ENCODE measurements around the gene TAF1C. TPM values are rescaled to one million over a fixed set of nuclear protein-coding genes. Genes with fewer than 3 reads are reported as not detected.

The TAF1C gene
- total RNA-seq, 1 experiment from 2014 or later: 89.7 TPM

GRCh38 chr16:84233748-84234147 lies 46.9 kb upstream of the TAF1C start (continued):
- TF ChIP-seq AFF4 (CRISPR knock-in tag; IDR thresholded peaks at IDR 0.05; ENCODE audit: borderline replicate concordance): no peak

- POLR2A ChIA-PET: no interaction called here
- H3K4me1 Mint-ChIP-seq: peaks cover 7% of the 10 kb centered on the region
- H3K27me3 Mint-ChIP-seq (ENCODE audit: low read depth): no peaks in the 10 kb centered on the region; the same call in 1 of the 2 replicates
Measured at GRCh38 chr16:84232969-84233368, 46.1 kb upstream of the TAF1C start.

More at GRCh38 chr16:84232969-84233368, 46.1 kb upstream of the TAF1C start:
- H3K4me3 Mint-ChIP-seq: no peak overlapping the region
- CTCF ChIA-PET: interaction anchor here (0.9 to 1.5 kb wide), 2 partner anchors 75 to 76 kb away, joined by 4 to 5 read pairs; no protein-coding TSS in a partner anchor
- no peak for ATAC-seq
- no peak overlapping the region for H3K27ac Mint-ChIP-seq
- DNase-seq (ENCODE audit: low spot score): no peak
- TF ChIP-seq E2F1 (CRISPR knock-in tag; IDR thresholded peaks at IDR 0.05) (no peak), ARID4B (CRISPR knock-in tag; IDR thresholded peaks at IDR 0.05; ENCODE audit: borderline replicate concordance) (no peak), ZNF423 (CRISPR knock-in tag; IDR thresholded peaks at IDR 0.05) (no peak), ATF6 (CRISPR knock-in tag; IDR thresholded peaks at IDR 0.05) (no peak), NFATC4 (CRISPR knock-in tag; IDR thresholded peaks at IDR 0.05) (no peak), ZNF121 (CRISPR knock-in tag; IDR thresholded peaks at IDR 0.05) (no peak), ZNF219 (CRISPR knock-in tag; IDR thresholded peaks at IDR 0.05; ENCODE audit: borderline replicate concordance) (no peak), GTF2I (CRISPR knock-in tag; conservative IDR thresholded peaks at IDR 0.05) (no peak), ZNF512 (CRISPR knock-in tag; IDR thresholded peaks at IDR 0.05; ENCODE audit: borderline replicate concordance) (no peak), TCF7 (CRISPR knock-in tag; IDR thresholded peaks at IDR 0.05; ENCODE audit: low read depth) (no peak), NR1H2 (CRISPR knock-in tag; IDR thresholded peaks at IDR 0.05) (no peak), HMGA2 (CRISPR knock-in tag; IDR thresholded peaks at IDR 0.05) (no peak), OVOL2 (CRISPR knock-in tag; IDR thresholded peaks at IDR 0.05; ENCODE audit: borderline replicate concordance) (no peak), CREB1 (CRISPR knock-in tag; IDR thresholded peaks at IDR 0.05) (no peak), KAT7 (CRISPR knock-in tag; IDR thresholded peaks at IDR 0.05; ENCODE audit: borderline replicate concordance) (no peak)
- H3K36me3 Mint-ChIP-seq: no peaks in the 10 kb centered on the region
- no peaks in the 10 kb centered on the region for H3K9me3 Mint-ChIP-seq
